ENCODE measurements around the gene ALKAL2.

Gene ALKAL2

DNA sequence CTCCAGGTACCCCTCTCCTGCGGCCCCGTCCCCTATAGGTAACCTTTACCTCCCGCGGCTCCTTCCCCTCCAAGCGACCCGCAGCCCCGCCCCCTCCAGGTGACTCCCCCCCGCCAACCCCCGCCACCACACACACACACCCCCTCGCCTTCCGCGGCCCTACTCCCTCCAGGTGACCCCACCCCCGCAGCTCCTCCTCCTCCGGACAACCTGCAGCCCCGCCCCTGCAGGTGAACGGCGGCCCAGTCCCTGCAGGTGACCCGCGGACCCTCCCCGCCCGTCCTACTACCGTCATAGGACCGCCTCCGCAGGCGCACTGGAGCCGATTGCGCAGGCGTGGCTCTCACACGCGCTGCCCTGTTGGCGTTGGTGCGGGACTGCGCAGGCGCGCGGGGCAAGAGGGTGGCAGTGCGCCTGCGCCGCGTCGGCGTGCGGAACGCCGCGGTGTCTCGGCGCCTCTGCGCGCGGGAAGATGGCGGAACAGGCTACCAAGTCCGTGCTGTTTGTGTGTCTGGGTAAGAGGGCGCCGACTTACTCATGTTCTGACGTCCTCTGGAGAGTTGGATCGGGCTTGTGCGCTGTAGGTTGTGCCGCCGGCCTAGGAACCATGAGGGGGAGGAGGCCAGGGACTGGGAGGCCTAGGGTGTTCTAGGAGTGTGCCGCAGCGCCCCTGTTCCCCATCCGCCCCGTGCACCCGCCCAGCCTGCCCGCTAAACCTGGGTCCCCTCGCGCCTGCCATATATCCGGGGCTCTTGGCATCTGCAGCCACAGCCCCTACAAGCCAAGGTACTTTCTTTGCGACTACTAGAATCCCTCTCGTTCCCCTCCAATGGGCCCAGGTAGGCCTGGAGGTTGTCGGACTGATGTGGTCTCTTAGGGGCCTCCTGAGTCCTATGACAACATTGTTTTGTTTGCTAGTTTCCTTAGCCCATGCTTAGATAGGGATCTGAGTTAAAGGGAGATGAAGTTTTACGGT is 23.1 kb downstream of the ALKAL2 start, which contains the start of gene ACP1:
Gene ACP1 (plus strand): TSS at position 455 of the 976 bp plus-strand sequence. CDS start 18 bp downstream, at position 473.
- H3K27ac ChIP-seq (ENCODE audit: low read length): peak within 1 kb of the TSS; percentile 65
- peaks cover 18% of the 10 kb centered on the region; the same call in 1 of the 2 replicates for H3K27me3 ChIP-seq (ENCODE audit: insufficient read depth, low read length)
- peaks cover 5% of the 10 kb centered on the region; the same call in 1 of the 2 replicates for H3K4me1 ChIP-seq (ENCODE audit: insufficient read depth, low read length)
- peaks cover 11% of the 10 kb centered on the region for H3K36me3 ChIP-seq (ENCODE audit: insufficient read depth, low read depth, low read length)
- peak within 1 kb of the TSS; percentile 90 for H3K9ac ChIP-seq (ENCODE audit: low read depth, low read length)
- no peaks in the 10 kb centered on the region for H3K9me3 ChIP-seq (ENCODE audit: insufficient read depth, low read depth, low read length)
- peak within 1 kb of the TSS; percentile 90 for H3K4me3 ChIP-seq (ENCODE audit: low read length)

DNA sequence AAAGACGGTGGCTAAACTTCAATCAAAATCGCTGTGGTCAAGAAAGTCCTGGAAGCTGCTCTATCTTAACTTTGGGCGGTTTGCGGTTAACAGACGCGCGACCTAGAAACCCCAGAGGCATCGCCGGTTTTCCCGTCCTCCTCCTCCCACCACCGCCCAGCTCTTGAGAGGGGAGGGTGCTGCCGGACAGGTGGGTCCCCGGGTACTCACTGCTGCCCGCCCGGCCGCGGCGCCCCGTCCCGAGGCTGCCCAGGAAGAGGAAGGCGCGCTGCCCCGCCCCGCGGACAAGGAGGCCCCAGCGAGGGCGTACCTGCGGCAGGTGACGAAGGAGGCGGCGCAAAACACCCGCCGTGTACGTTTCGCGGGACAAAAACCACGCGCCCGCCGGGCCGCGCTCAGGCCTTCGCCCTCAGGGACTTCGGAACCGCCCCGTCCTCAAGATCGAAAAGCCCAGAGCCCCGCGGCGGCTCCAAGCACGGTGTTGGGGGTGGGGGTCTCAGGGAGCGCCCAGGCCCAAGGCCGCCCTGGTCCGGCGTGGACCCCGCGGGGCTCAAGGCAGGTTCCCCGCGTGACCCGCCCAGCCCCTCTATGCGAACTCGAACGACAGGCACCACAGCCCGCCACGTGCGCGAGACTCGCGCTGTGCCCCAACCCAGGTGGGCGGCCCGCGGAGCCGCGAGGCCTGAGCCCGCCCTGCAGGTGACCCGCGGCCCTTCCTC is 24.0 kb downstream of the ALKAL2 start, which contains the start of gene SH3YL1:
Gene SH3YL1 (minus strand): TSS at position 259 of the 719 bp plus-strand sequence. CDS start 48 bp downstream, at position 211.
- peak within 1 kb of the TSS; percentile 90 for H3K4me3 ChIP-seq (ENCODE audit: low read length)
- peaks cover 5% of the 10 kb centered on the region; the same call in 1 of the 2 replicates for H3K4me1 ChIP-seq (ENCODE audit: insufficient read depth, low read length)
- H3K27me3 ChIP-seq (ENCODE audit: insufficient read depth, low read length): peaks cover 18% of the 10 kb centered on the region; the same call in 1 of the 2 replicates
- peaks cover 1% of the 10 kb centered on the region; the same call in 1 of the 2 replicates for H3K9me3 ChIP-seq (ENCODE audit: insufficient read depth, low read depth, low read length)
- H3K27ac ChIP-seq (ENCODE audit: low read length): peak within 1 kb of the TSS; percentile 65
- H3K36me3 ChIP-seq (ENCODE audit: insufficient read depth, low read depth, low read length): peaks cover 8% of the 10 kb centered on the region; the same call in 1 of the 2 replicates
- peak within 1 kb of the TSS; percentile 90 for H3K9ac ChIP-seq (ENCODE audit: low read depth, low read length)

DNA sequence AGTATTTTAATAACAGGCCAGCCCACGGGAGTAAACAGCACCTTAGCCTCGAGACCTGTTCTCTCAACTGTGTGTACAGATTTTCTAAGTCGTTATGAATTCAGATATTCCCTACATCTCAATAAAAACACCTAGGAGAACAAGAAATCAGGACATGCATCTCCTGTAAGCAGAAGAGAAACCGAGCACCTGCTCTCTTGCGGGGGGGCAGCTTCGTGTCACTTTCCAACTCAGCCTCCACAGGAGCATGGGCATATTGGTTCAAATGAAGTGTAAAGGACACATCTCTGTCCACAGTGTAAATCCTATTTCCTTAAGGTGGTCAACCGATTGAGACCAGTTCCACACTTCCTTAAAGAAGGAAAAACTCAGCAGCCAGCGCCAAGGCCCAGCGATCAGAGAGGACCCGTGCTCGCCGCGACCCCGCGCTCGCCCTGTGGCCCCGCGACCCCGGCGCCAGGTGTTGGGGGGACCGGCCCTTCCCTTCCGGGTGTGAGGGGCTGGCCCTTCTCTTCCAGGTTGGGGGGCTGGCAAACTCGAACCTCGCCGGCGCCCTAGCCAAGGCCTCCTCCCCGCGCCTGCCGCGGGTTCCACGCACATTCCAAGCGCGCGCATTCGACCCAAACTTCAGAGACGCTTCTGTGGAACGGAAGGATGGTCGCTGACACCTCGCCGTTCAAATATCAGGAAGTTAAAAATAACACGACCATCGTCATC is 24.7 kb downstream of the ALKAL2 start:
- Histone ChIP-seq H3K27ac (ENCODE audit: low read length) (no peak overlapping the region), H3K9ac (ENCODE audit: low read depth, low read length) (peak overlapping the region; percentile 45; the same call in 1 of the 2 replicates), H3K4me1 (ENCODE audit: insufficient read depth, low read length) (peaks cover 5% of the 10 kb centered on the region; the same call in 1 of the 2 replicates), H3K9me3 (ENCODE audit: insufficient read depth, low read depth, low read length) (peaks cover 8% of the 10 kb centered on the region), H3K36me3 (ENCODE audit: insufficient read depth, low read depth, low read length) (peaks cover 15% of the 10 kb centered on the region), H3K27me3 (ENCODE audit: insufficient read depth, low read length) (peaks cover 18% of the 10 kb centered on the region; the same call in 1 of the 2 replicates), H3K4me3 (ENCODE audit: low read length) (peak overlapping the region; percentile 72)

DNA sequence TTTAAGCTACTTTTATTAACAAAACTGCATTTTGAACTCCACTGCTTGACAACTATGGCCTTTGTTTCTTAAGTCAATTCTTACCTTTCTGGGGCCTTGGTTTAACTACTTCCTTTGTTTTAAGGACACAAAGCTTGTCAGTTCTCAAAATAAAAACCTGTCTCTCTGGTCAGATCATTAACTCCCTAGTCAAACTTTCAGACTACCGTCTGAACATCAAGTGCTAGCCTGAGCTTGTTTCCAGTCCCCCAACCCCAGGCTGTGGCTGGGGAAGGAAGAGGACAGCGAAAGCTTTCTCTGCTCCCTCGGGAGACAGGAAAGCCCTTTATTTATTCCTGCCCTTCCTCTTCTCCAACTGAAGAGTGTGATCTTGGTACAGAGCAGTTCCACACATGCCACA is 25.8 kb downstream of the ALKAL2 start:
- Histone ChIP-seq H3K36me3 (ENCODE audit: insufficient read depth, low read depth, low read length) (peaks cover 11% of the 10 kb centered on the region), H3K27me3 (ENCODE audit: insufficient read depth, low read length) (peaks cover 18% of the 10 kb centered on the region; the same call in 1 of the 2 replicates), H3K4me1 (ENCODE audit: insufficient read depth, low read length) (peaks cover 5% of the 10 kb centered on the region; the same call in 1 of the 2 replicates), H3K9ac (ENCODE audit: low read depth, low read length) (no peak overlapping the region), H3K9me3 (ENCODE audit: insufficient read depth, low read depth, low read length) (peaks cover 18% of the 10 kb centered on the region), H3K4me3 (ENCODE audit: low read length) (no peak overlapping the region), H3K27ac (ENCODE audit: low read length) (no peak overlapping the region)

DNA sequence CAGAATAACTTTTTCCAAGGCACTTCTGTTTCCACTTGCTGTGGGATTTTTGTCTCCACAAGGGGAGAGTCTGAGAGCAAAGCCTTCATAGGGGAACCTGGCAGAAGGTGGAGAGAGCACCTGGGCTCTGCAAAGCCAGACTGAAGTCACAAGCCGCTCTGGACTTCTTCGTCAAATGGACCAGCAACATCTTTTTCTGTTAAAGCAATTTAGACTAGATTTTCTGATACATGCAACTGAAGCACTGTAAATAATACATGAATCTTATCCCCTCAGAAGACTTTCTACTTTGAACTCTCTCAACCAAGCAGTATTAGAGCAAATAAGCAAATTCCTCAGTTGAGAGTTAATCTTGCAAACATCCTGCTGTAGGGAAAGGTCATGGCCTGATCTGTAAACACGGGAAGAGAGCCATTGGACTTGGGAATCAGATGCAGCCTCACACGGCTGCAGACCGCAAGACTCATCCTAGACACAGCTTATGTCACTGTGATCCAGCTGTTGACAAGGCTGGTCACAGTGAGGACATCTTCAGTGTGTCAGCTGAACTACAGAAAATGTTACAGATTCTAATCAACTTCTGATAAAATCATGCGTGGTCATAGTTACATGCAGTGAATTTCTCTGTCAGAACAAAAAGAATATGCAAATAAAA is 27.3 kb downstream of the ALKAL2 start:
- Histone ChIP-seq H3K9ac (ENCODE audit: low read depth, low read length) (no peak overlapping the region), H3K36me3 (ENCODE audit: insufficient read depth, low read depth, low read length) (peaks cover 8% of the 10 kb centered on the region), H3K27me3 (ENCODE audit: insufficient read depth, low read length) (peaks cover 18% of the 10 kb centered on the region; the same call in 1 of the 2 replicates), H3K4me3 (ENCODE audit: low read length) (no peak overlapping the region), H3K27ac (ENCODE audit: low read length) (no peak overlapping the region), H3K4me1 (ENCODE audit: insufficient read depth, low read length) (peaks cover 5% of the 10 kb centered on the region; the same call in 1 of the 2 replicates), H3K9me3 (ENCODE audit: insufficient read depth, low read depth, low read length) (peaks cover 18% of the 10 kb centered on the region)

DNA sequence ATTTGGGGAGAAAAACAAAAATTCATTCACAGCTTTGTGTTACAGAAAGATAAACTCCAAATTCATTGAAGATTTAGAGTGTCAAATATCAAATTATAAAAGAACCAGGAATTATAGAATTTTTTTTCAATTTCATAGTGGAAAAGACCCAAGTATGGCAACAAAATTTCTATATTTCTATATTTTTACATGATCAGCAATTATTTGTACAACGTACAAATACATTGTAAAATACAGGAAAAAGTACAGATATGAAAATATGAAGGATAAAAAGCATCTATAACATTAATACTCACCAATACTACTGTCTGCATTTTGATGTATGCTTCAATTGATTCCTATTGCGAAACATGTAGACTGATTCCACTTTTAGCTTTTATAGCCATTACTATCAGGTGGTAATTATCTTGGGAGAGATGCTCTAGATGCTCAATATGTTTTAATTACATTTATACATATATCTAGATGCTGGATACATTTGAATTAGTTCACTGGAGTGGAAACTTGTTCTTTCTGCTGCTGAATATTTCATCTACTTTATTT is 28.0 kb downstream of the ALKAL2 start:
- peaks cover 18% of the 10 kb centered on the region; the same call in 1 of the 2 replicates for H3K27me3 ChIP-seq (ENCODE audit: insufficient read depth, low read length)
- H3K9ac ChIP-seq (ENCODE audit: low read depth, low read length): no peak overlapping the region
- H3K4me1 ChIP-seq (ENCODE audit: insufficient read depth, low read length): peaks cover 5% of the 10 kb centered on the region; the same call in 1 of the 2 replicates
- H3K9me3 ChIP-seq (ENCODE audit: insufficient read depth, low read depth, low read length): peaks cover 18% of the 10 kb centered on the region
- no peak overlapping the region for H3K4me3 ChIP-seq (ENCODE audit: low read length)
- H3K36me3 ChIP-seq (ENCODE audit: insufficient read depth, low read depth, low read length): peaks cover 8% of the 10 kb centered on the region
- H3K27ac ChIP-seq (ENCODE audit: low read length): no peak overlapping the region

DNA sequence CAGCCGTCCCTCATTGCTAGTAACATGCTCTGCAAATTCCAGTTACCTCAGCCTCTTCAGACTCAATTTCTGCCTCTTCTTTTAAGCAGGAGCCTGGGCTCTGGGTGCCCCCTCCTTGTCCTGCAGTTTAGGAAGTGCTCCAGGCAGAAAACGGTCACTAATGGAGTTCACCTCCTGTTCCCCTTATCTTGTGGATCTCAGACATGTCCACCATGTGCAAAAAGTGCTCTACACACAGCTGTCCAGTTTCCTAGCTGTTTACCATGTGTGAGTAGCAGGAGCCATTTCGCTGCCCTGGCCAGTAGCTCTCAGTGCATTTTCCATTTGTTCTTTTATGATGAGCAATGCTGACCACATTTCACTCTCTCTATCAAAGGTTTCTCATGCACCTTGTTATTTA is 29.0 kb downstream of the ALKAL2 start:
- Histone ChIP-seq H3K27ac (ENCODE audit: low read length) (no peak overlapping the region), H3K36me3 (ENCODE audit: insufficient read depth, low read depth, low read length) (peaks cover 8% of the 10 kb centered on the region), H3K9me3 (ENCODE audit: insufficient read depth, low read depth, low read length) (peaks cover 18% of the 10 kb centered on the region), H3K27me3 (ENCODE audit: insufficient read depth, low read length) (peaks cover 18% of the 10 kb centered on the region; the same call in 1 of the 2 replicates), H3K4me1 (ENCODE audit: insufficient read depth, low read length) (peaks cover 5% of the 10 kb centered on the region; the same call in 1 of the 2 replicates), H3K4me3 (ENCODE audit: low read length) (no peak overlapping the region), H3K9ac (ENCODE audit: low read depth, low read length) (no peak overlapping the region)

DNA sequence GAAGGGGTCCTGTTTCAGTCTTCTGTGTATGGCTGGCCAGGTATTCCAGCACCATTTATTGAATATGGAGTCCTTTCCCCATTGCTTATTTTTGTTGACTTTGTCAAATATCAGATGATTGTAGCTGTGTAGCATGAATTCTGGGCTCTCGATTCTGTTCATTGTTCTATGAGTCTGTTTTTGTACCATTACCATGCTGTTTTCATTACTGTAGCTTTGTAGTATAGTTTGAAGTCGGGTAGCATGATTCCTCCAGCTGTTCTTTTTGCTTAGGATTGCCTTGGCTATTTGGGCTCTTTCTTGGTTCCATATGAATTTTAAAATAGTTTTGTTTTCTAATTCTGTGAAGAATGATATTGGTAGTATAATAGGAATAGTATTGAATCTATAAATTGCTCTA is 30.0 kb downstream of the ALKAL2 start:
- Histone ChIP-seq H3K27me3 (ENCODE audit: insufficient read depth, low read length) (peaks cover 7% of the 10 kb centered on the region; the same call in 1 of the 2 replicates), H3K36me3 (ENCODE audit: insufficient read depth, low read depth, low read length) (peaks cover 8% of the 10 kb centered on the region), H3K27ac (ENCODE audit: low read length) (no peak overlapping the region)

DNA sequence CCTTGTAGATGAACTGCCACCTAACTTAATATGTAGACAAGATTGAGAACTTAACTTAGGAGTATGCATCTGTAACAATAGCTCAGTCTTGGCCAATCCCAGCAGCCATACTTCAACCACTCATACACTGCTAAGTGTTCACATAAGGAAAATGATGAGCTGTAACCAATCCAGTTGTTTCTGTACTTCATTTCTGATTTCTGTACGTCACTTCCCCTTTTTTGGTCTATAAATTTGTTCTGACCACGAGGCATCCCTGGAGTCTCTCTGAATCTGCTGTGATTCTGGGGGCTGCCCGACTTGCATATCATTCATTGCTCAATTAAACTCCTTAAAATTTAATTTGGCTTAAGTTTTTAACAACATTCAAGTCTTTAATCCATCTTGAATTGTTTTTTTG is 30.5 kb downstream of the ALKAL2 start:
- H3K4me1 ChIP-seq (ENCODE audit: insufficient read depth, low read length): peaks cover 2% of the 10 kb centered on the region
- H3K9ac ChIP-seq (ENCODE audit: low read depth, low read length): no peak overlapping the region
- H3K4me3 ChIP-seq (ENCODE audit: low read length): no peak overlapping the region
- H3K9me3 ChIP-seq (ENCODE audit: insufficient read depth, low read depth, low read length): peaks cover 18% of the 10 kb centered on the region
- peaks cover 8% of the 10 kb centered on the region; the same call in 1 of the 2 replicates for H3K36me3 ChIP-seq (ENCODE audit: insufficient read depth, low read depth, low read length)
- no peak overlapping the region for H3K27ac ChIP-seq (ENCODE audit: low read length)
- peaks cover 3% of the 10 kb centered on the region; the same call in 1 of the 2 replicates for H3K27me3 ChIP-seq (ENCODE audit: insufficient read depth, low read length)

More for the DNA sequence above, 30.0 kb downstream of the ALKAL2 start:
- no peak overlapping the region for H3K4me3 ChIP-seq (ENCODE audit: low read length)
- H3K9ac ChIP-seq (ENCODE audit: low read depth, low read length): no peak overlapping the region
- H3K4me1 ChIP-seq (ENCODE audit: insufficient read depth, low read length): peaks cover 5% of the 10 kb centered on the region
- H3K9me3 ChIP-seq (ENCODE audit: insufficient read depth, low read depth, low read length): peaks cover 18% of the 10 kb centered on the region

DNA sequence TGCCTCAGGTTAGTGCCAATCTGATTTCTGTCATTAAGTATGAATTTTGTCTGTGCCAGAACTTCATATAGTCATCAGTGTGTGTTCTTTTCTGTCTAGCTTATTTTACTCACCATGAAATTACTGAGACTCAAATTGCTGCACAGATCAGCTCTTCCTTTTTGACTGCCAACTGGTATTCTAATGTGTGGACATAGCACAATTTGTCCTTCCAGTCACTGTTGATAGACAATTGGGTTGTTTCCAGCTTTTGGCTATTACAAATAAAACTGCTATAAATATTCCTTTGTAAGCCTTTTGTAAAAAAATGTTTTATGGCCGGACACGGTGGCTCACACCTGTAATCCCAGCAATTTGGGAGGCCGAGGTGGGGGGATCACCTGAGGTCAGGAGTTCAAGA is 31.8 kb downstream of the ALKAL2 start:
- Histone ChIP-seq H3K9ac (ENCODE audit: low read depth, low read length) (no peak overlapping the region), H3K4me1 (ENCODE audit: insufficient read depth, low read length) (no peaks in the 10 kb centered on the region; the same call in 1 of the 2 replicates), H3K9me3 (ENCODE audit: insufficient read depth, low read depth, low read length) (peaks cover 18% of the 10 kb centered on the region), H3K36me3 (ENCODE audit: insufficient read depth, low read depth, low read length) (peaks cover 8% of the 10 kb centered on the region), H3K4me3 (ENCODE audit: low read length) (no peak overlapping the region), H3K27ac (ENCODE audit: low read length) (no peak overlapping the region), H3K27me3 (ENCODE audit: insufficient read depth, low read length) (no peaks in the 10 kb centered on the region)

Data from iPS-20b (cell line).